ENCODE results near the gene IGF1R. TPM values are rescaled to one million over a fixed set of nuclear protein-coding genes. Genes with fewer than 3 reads are reported as not detected.
A peak's percentile ranks its signal among the peaks of the same experiment; 100 is the strongest.

The IGF1R gene
- total RNA-seq, 4 donors from 2014 or later: 49.4 to 239 (median 109) TPM

- in situ Hi-C loops (cut with MboI; ENCODE audit: low pct_ligation_motif_present in 1 of 4, low pct_unique_long_range_greater_than_20kb in 1 of 4, low sequenced_read_pairs in 3 of 4) (no loop called here), intact Hi-C loops (cut with DNase I; ENCODE audit: low total_unique reads) (no loop called here)
- Histone ChIP-seq H3K36me3 (no peaks in the 10 kb centered on the region), H3K4me1 (peaks cover 18 to 58% (median 33%) of the 10 kb centered on the region in 4 donors), H3K9me3 (no peaks in the 10 kb centered on the region), H3K27me3 (no peaks in the 10 kb centered on the region), H3K27ac (peak overlapping the region in 3 of 4 donors; percentile 54 to 68 (median 67)), H3K4me3 (no peak overlapping the region)
- no peak for DNase-seq
- TF ChIP-seq POLR2AphosphoS5 (IDR thresholded peaks at IDR 0.05) (no peak), EP300 (IDR thresholded peaks at IDR 0.05; ENCODE audit: low read depth) (no peak), POLR2A (IDR thresholded peaks at IDR 0.05) (no peak)
- TF ChIP-seq, protein P1, sequence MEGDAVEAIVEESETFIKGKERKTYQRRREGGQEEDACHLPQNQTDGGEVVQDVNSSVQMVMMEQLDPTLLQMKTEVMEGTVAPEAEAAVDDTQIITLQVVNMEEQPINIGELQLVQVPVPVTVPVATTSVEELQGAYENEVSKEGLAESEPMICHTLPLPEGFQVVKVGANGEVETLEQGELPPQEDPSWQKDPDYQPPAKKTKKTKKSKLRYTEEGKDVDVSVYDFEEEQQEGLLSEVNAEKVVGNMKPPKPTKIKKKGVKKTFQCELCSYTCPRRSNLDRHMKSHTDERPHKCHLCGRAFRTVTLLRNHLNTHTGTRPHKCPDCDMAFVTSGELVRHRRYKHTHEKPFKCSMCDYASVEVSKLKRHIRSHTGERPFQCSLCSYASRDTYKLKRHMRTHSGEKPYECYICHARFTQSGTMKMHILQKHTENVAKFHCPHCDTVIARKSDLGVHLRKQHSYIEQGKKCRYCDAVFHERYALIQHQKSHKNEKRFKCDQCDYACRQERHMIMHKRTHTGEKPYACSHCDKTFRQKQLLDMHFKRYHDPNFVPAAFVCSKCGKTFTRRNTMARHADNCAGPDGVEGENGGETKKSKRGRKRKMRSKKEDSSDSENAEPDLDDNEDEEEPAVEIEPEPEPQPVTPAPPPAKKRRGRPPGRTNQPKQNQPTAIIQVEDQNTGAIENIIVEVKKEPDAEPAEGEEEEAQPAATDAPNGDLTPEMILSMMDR (IDR thresholded peaks at IDR 0.05): no peak
- WGBS, 2 donors (ENCODE audit: low coverage in 1 of 2): 72% methylated on average over 5 of the region's 5 CpGs; no CpG with 5 or more reads in 1 of the 2 donors
Measured at GRCh38 chr15:98684995-98685525, 36.7 kb downstream of the IGF1R start.

DNA sequence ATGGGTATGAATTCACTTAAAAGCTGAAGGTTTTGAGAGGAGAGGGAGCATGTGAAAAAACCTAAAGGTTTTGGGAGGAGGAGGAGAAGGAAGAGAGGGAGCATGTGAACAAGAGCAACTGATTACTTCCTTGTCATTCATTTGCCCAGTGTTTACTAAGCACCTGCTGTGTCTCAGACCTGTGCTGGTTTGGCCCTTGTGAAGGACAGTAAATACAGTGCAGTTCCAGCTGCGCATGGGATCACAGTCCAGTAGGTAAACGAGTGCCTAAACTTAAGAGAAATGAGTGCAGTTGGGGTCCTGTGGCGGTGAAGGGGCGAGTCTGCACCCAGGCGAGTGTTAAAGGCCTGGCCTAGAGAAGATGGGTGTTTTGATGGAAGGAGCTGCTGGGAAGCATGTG is 38.6 kb downstream of the IGF1R start:
- H3K27me3 ChIP-seq: no peaks in the 10 kb centered on the region
- no peak overlapping the region for H3K27ac ChIP-seq
- H3K4me3 ChIP-seq: no peak overlapping the region
- in situ Hi-C loops (cut with MboI; ENCODE audit: low pct_ligation_motif_present in 1 of 4, low pct_unique_long_range_greater_than_20kb in 1 of 4, low sequenced_read_pairs in 3 of 4): no loop called here
- no peaks in the 10 kb centered on the region for H3K9me3 ChIP-seq
- no peak for TF ChIP-seq POLR2AphosphoS5 (IDR thresholded peaks at IDR 0.05)
- no peak for TF ChIP-seq POLR2A (IDR thresholded peaks at IDR 0.05)
- TF ChIP-seq EP300 (IDR thresholded peaks at IDR 0.05; ENCODE audit: low read depth): no peak
- TF ChIP-seq, protein P1 (IDR thresholded peaks at IDR 0.05): no peak
- intact Hi-C loops (cut with DNase I; ENCODE audit: low total_unique reads): no loop called here
- DNase-seq: no peak
- 81 to 100% methylated on average over 1 to 5 of the region's 5 CpGs for WGBS, 2 donors (ENCODE audit: low coverage in 1 of 2)
- no peaks in the 10 kb centered on the region for H3K36me3 ChIP-seq
- H3K4me1 ChIP-seq: peaks cover 21 to 67% (median 33%) of the 10 kb centered on the region in 4 donors

GRCh38 chr15:98689431-98689861 is 41.1 kb downstream of the IGF1R start:
- in situ Hi-C loops (cut with MboI; ENCODE audit: low pct_ligation_motif_present in 1 of 4, low pct_unique_long_range_greater_than_20kb in 1 of 4, low sequenced_read_pairs in 3 of 4) (no loop called here), intact Hi-C loops (cut with DNase I; ENCODE audit: low total_unique reads) (no loop called here)
- Histone ChIP-seq H3K27me3 (no peaks in the 10 kb centered on the region), H3K36me3 (no peaks in the 10 kb centered on the region), H3K4me1 (peaks cover 13 to 50% (median 18%) of the 10 kb centered on the region in 4 donors), H3K27ac (no peak overlapping the region), H3K9me3 (no peaks in the 10 kb centered on the region), H3K4me3 (no peak overlapping the region)
- DNase-seq: no peak
- WGBS, 2 donors (ENCODE audit: low coverage in 1 of 2): 71 to 85% methylated on average over 2 to 5 of the region's 5 CpGs
- TF ChIP-seq, protein P1 (IDR thresholded peaks at IDR 0.05): no peak
- TF ChIP-seq POLR2A (IDR thresholded peaks at IDR 0.05): no peak
- TF ChIP-seq EP300 (IDR thresholded peaks at IDR 0.05; ENCODE audit: low read depth): no peak
- peak in 1 of 3 donors; percentile 25 for TF ChIP-seq POLR2AphosphoS5 (IDR thresholded peaks at IDR 0.05)

DNA sequence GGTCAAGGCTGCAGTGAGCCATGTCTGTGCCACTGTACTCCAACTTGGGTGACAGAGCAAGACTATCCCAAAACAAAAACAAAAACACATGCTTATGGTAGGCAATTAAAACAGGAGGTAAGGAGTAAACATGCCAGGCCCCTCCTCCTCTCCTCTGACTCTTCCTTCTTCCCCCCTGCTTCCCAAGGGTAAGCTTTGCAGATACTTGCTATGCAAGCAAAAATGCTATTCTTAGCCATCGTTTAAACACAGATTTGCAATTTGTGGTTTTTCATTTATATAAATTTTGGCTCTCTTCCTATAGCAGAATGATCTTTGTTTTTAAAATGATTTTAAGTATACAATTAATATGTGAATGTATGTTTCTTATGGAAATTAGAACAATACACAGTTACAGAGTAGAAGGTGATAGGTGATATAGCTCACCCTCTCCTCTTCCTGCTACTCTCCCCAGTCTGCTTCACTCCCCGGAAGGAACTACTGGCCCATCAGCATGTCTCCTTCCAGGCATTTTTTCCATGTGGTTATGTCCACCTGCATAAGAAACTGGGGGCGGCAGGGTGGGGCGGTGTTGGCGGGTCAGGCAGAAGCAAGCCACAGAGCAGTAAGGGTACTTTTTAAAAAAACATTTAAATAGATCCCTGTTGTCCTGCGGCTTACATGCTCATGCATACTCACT is 42.1 kb downstream of the IGF1R start:
- Histone ChIP-seq H3K4me1 (peaks cover 5 to 45% (median 15%) of the 10 kb centered on the region in 4 donors), H3K36me3 (no peaks in the 10 kb centered on the region), H3K27me3 (no peaks in the 10 kb centered on the region), H3K9me3 (no peaks in the 10 kb centered on the region), H3K27ac (no peak overlapping the region), H3K4me3 (no peak overlapping the region)
- WGBS, 2 donors (ENCODE audit: low coverage in 1 of 2): 77 to 79% methylated on average over 6 of the region's 6 CpGs
- intact Hi-C loops (cut with DNase I; ENCODE audit: low total_unique reads) (no loop called here), in situ Hi-C loops (cut with MboI; ENCODE audit: low pct_ligation_motif_present in 1 of 4, low pct_unique_long_range_greater_than_20kb in 1 of 4, low sequenced_read_pairs in 3 of 4) (no loop called here)
- TF ChIP-seq EP300 (IDR thresholded peaks at IDR 0.05; ENCODE audit: low read depth) (no peak), POLR2AphosphoS5 (IDR thresholded peaks at IDR 0.05) (no peak), POLR2A (IDR thresholded peaks at IDR 0.05) (no peak)
- TF ChIP-seq, protein P1 (IDR thresholded peaks at IDR 0.05): no peak
- no peak for DNase-seq

All from transverse colon (tissue), 4 donors.